Mesothelial cell of epicardium (in vitro differentiated cells): ENCODE measurements around the gene NEXN. TPM values are rescaled to one million over a fixed set of nuclear protein-coding genes. Genes with fewer than 3 reads are reported as not detected.

Source experiments
- DNase-seq, 2 experiments: peaks; one replicate each; pipeline ENCODE4 v3.0.0; 2021; ENCODE audit warnings: low spot score in 2 of 2; ENCODE audit not compliant: unreplicated experiment in 2 of 2
- H3K27ac Mint-ChIP-seq: 2 replicates; pipeline ENCODE4 v1.8.0; 2021; ENCODE audit warnings: mixed read lengths
- H3K27me3 Mint-ChIP-seq: 2 replicates; pipeline ENCODE4 v1.8.0; 2021; ENCODE audit warnings: low read depth, mixed read lengths
- H3K36me3 Mint-ChIP-seq: 2 replicates; pipeline ENCODE4 v1.8.0; 2021; ENCODE audit warnings: mixed read lengths
- H3K4me1 Mint-ChIP-seq: 2 replicates; pipeline ENCODE4 v1.8.0; 2021; ENCODE audit warnings: mixed read lengths
- H3K4me3 Mint-ChIP-seq: 2 replicates; pipeline ENCODE4 v1.8.0; 2021; ENCODE audit warnings: mild to moderate bottlenecking, moderate library complexity, mixed read lengths
- H3K9me3 Mint-ChIP-seq: 2 replicates; pipeline ENCODE4 v1.8.0; 2021; ENCODE audit warnings: mixed read lengths
- total RNA-seq: library from RNA; stranded (reverse); gene quantifications from 3 replicates; pipeline ENCODE4 v1.2.1, GENCODE V29; 2021
- TF ChIP-seq, protein P1 (sequence below): fragments of 200-600 bp; sonication (generic); IDR thresholded peaks from one replicate; pipeline ENCODE4 v1.5.0; 2021; ENCODE audit warnings: antibody characterized with exemption; ENCODE audit not compliant: unreplicated experiment

NEXN gene
- total RNA-seq, 1 donor from 2014 or later = 8.2 TPM

DNA sequence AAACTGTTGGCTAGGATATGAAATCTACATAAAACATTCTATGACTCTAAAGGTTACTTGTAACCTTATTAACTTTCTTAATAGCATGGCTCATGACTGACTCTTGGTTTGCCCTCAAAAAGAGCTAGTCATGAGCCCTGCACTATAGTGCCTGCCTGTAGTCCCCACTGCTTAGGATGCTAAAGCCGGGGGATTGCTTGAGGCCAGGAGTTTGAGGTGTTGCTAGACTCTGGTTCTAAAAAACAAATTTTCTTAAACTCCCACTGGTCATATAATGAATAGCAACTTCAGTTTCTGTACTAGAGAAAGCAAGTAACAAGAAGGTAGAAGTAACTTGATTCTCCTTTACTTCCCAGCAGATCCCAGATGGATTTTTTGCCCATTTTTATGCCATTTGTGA, 15.8 kb upstream of the NEXN start:
- TF ChIP-seq, protein P1, sequence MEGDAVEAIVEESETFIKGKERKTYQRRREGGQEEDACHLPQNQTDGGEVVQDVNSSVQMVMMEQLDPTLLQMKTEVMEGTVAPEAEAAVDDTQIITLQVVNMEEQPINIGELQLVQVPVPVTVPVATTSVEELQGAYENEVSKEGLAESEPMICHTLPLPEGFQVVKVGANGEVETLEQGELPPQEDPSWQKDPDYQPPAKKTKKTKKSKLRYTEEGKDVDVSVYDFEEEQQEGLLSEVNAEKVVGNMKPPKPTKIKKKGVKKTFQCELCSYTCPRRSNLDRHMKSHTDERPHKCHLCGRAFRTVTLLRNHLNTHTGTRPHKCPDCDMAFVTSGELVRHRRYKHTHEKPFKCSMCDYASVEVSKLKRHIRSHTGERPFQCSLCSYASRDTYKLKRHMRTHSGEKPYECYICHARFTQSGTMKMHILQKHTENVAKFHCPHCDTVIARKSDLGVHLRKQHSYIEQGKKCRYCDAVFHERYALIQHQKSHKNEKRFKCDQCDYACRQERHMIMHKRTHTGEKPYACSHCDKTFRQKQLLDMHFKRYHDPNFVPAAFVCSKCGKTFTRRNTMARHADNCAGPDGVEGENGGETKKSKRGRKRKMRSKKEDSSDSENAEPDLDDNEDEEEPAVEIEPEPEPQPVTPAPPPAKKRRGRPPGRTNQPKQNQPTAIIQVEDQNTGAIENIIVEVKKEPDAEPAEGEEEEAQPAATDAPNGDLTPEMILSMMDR = no peak
- Mint-ChIP-seq H3K9me3 (no peaks in the 10 kb centered on the region), H3K27me3 (no peaks in the 10 kb centered on the region), H3K27ac (no peak overlapping the region), H3K4me1 (no peaks in the 10 kb centered on the region), H3K36me3 (peaks cover 15% of the 10 kb centered on the region), H3K4me3 (no peak overlapping the region)
- no peak for DNase-seq

- no peaks in the 10 kb centered on the region for H3K27me3 Mint-ChIP-seq
- no peaks in the 10 kb centered on the region for H3K4me1 Mint-ChIP-seq
- no peak overlapping the region for H3K4me3 Mint-ChIP-seq
- H3K27ac Mint-ChIP-seq = no peak overlapping the region
- no peak for DNase-seq
- H3K36me3 Mint-ChIP-seq = peaks cover 15% of the 10 kb centered on the region
- TF ChIP-seq, protein P1 = no peak
- no peaks in the 10 kb centered on the region for H3K9me3 Mint-ChIP-seq
Measured at GRCh38 chr1:77873461-77873860, 15.0 kb upstream of the NEXN start.

DNA sequence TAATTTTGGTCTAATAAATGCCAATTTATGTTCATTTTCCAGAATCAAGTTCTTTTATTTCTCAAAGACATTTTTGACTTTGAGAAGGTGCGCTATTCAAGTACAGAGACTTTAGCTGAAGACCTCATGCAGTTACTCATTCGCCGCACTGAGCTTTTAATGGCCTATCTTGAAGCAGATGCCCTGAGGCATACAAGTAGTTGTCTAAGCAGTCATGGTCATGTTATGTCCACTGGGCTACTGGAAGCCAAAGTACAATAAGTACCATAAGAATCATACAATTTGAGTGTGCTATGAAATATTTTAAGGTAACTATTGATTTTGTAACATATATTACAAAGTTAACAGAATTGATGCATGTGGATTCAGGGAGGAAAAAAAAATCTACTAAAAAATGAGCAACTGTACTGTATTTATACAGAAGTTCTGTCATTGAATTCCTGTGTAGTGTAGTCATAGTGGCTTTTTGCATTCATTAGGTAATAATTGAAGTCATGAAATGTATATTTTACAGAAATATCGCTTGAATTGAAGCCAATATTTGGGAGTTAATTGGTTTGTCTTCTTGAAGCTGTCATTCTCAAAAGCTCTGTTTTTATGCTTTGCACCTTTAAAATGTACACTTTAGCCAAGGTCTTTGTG, 13.5 kb upstream of the NEXN start:
- no peaks in the 10 kb centered on the region for H3K4me1 Mint-ChIP-seq
- DNase-seq = no peak
- peaks cover 11% of the 10 kb centered on the region for H3K36me3 Mint-ChIP-seq
- TF ChIP-seq, protein P1 = no peak
- no peaks in the 10 kb centered on the region for H3K9me3 Mint-ChIP-seq
- H3K27ac Mint-ChIP-seq = no peak overlapping the region
- no peaks in the 10 kb centered on the region for H3K27me3 Mint-ChIP-seq
- H3K4me3 Mint-ChIP-seq = no peak overlapping the region

DNA sequence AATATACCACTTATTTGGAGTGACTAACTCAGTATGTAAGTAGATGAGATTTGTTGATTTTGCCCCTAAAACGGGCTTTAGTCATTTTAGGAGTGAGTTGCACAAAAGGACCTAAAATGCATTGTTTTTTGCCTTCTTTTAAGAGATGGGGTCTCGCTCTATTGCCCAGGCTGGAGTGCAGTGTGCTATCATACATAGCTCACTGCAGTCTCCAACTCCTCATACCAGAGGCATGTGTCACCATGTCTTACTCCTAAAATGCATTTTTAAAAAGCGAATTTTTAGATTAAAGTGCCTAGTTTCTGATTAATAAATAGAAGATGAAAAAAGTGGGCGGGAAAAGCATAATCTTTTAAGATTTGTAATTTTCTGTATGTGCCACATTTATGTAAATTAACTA, 11.5 kb upstream of the NEXN start:
- H3K4me1 Mint-ChIP-seq = no peaks in the 10 kb centered on the region
- no peaks in the 10 kb centered on the region for H3K27me3 Mint-ChIP-seq
- TF ChIP-seq, protein P1 = no peak
- no peaks in the 10 kb centered on the region for H3K9me3 Mint-ChIP-seq
- H3K36me3 Mint-ChIP-seq = peaks cover 11% of the 10 kb centered on the region
- no peak overlapping the region for H3K4me3 Mint-ChIP-seq
- no peak for DNase-seq
- H3K27ac Mint-ChIP-seq = no peak overlapping the region

DNA sequence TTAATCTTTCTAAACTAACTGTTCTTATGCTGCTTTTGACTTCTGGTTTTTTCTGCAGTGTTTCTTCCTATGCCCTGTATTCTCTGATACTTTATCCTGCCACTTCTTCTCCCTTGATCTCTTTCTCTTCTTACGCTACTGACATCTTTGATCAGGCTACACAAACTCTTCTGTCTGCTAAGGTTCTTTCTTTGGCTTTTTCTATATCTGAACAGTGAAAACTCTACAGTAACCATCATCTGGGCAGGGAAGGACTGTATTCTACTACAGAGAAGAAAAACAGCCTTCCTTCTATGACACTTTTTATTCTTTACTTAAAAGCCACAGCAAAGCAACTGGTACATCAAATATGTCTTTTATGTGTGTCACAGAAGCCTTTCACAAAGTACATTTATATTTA, 7.4 kb upstream of the NEXN start:
- Mint-ChIP-seq H3K27me3 (no peaks in the 10 kb centered on the region), H3K9me3 (no peaks in the 10 kb centered on the region), H3K4me1 (no peaks in the 10 kb centered on the region), H3K27ac (no peak overlapping the region), H3K4me3 (no peak overlapping the region), H3K36me3 (peaks cover 1% of the 10 kb centered on the region)
- TF ChIP-seq, protein P1 = no peak
- no peak for DNase-seq

GRCh38 chr1:77882411-77882810, 6.0 kb upstream of the NEXN start:
- H3K36me3 Mint-ChIP-seq = peaks cover 1% of the 10 kb centered on the region
- H3K9me3 Mint-ChIP-seq = no peaks in the 10 kb centered on the region
- H3K27me3 Mint-ChIP-seq = no peaks in the 10 kb centered on the region
- no peak overlapping the region for H3K4me3 Mint-ChIP-seq
- H3K4me1 Mint-ChIP-seq = no peaks in the 10 kb centered on the region
- TF ChIP-seq, protein P1 = no peak
- DNase-seq = no peak
- no peak overlapping the region for H3K27ac Mint-ChIP-seq
